H1 (cell line): ENCODE results near the gene ETFB. TPM values are rescaled to one million over a fixed set of nuclear protein-coding genes. Genes with fewer than 3 reads are reported as not detected.
A peak's percentile ranks its signal among the peaks of the same experiment; 100 is the strongest.

ENCODE experiments used
- ASH2L ChIP-seq: fragments of 200-600, 300-600 bp; sonication (generic); IDR thresholded peaks from one replicate; pipeline ENCODE4 v1.7.1; 2017; ENCODE audit warnings: low read length
- BACH1 ChIP-seq: IDR thresholded peaks from 2 replicates; pipeline ENCODE4 v1.6.1; 2012; ENCODE audit warnings: low read length, improper control_type of control experiment
- CBX5 ChIP-seq: fragments of 300-800, 300-1000 bp; sonication (generic); IDR thresholded peaks from 2 replicates; pipeline ENCODE4 v1.7.1; 2016; ENCODE audit warnings: antibody characterized with exemption, low read length, low read depth
- CHD2 ChIP-seq: IDR thresholded peaks from 2 replicates; pipeline ENCODE4 v1.6.1; 2012; ENCODE audit warnings: low read length, improper control_type of control experiment
- CREB1 ChIP-seq: IDR thresholded peaks from 2 replicates; pipeline ENCODE4 v1.6.1; 2012; ENCODE audit warnings: inconsistent platforms
- E2F6 ChIP-seq: IDR thresholded peaks from 2 replicates; pipeline ENCODE4 v1.6.1; 2012; ENCODE audit warnings: inconsistent platforms
- EGR1 ChIP-seq: IDR thresholded peaks from 2 replicates; pipeline ENCODE4 v1.6.1; 2011; ENCODE audit warnings: low read depth, low read length, borderline replicate concordance
- EP300 ChIP-seq, 2 experiments: IDR thresholded peaks; 1 replicate in 1 of 2; 2 replicates in 1 of 2; pipeline ENCODE4 v1.6.1; 2011 to 2012; ENCODE audit warnings: low read depth in 2 of 2, low read length in 2 of 2, mild to moderate bottlenecking in 2 of 2, borderline replicate concordance in 1 of 2, inconsistent platforms in 1 of 2, moderate library complexity in 1 of 2
- HDAC2 ChIP-seq, 2 experiments: fragments of 300-600 bp in 1 of 2; sonication (generic) in 1 of 2; IDR thresholded peaks; 2 replicates each; pipeline ENCODE4 v1.6.1; 2011 to 2012; ENCODE audit warnings: low read depth in 2 of 2, low read length in 2 of 2, mild to moderate bottlenecking in 2 of 2, moderate library complexity in 2 of 2, borderline replicate concordance in 1 of 2, inconsistent platforms in 1 of 2
- HDAC6 ChIP-seq: IDR thresholded peaks from one replicate; pipeline ENCODE4 v1.7.1; 2012; ENCODE audit warnings: low read depth, mild to moderate bottlenecking, inconsistent platforms, low read length, moderate library complexity
- JUND ChIP-seq: IDR thresholded peaks from 2 replicates; pipeline ENCODE4 v1.6.1; 2011; ENCODE audit warnings: mild to moderate bottlenecking, improper control_type of control experiment, low read length
- PHF8 ChIP-seq: fragments of 200-600 bp; sonication (generic); conservative IDR thresholded peaks from 2 replicates; pipeline ENCODE4 v1.7.1; 2012; ENCODE audit warnings: low read depth, mild to moderate bottlenecking, inconsistent platforms, low read length, moderate library complexity
- POU5F1 ChIP-seq: IDR thresholded peaks from 2 replicates; pipeline ENCODE4 v1.6.1; 2011; ENCODE audit warnings: low read depth, mild to moderate bottlenecking, low read length, moderate library complexity
- RAD21 ChIP-seq, 2 experiments: IDR thresholded peaks in 1 of 2; conservative IDR thresholded peaks in 1 of 2; 2 replicates each; pipeline ENCODE4 v1.6.1; 2011; ENCODE audit warnings: low read depth in 2 of 2, low read length in 2 of 2, improper control_type of control experiment in 1 of 2, inconsistent platforms in 1 of 2, mild to moderate bottlenecking in 1 of 2, moderate library complexity in 1 of 2
- SAP30 ChIP-seq: fragments of 300-600 bp; sonication (generic); IDR thresholded peaks from 2 replicates; pipeline ENCODE4 v1.7.1; 2012; ENCODE audit warnings: low read length, moderate library complexity, mild to moderate bottlenecking, inconsistent platforms; ENCODE audit not compliant: insufficient read depth, insufficient replicate concordance
- SIRT6 ChIP-seq: IDR thresholded peaks from one replicate; pipeline ENCODE4 v1.7.1; 2012; ENCODE audit warnings: low read length, inconsistent platforms
- TEAD4 ChIP-seq: IDR thresholded peaks from 2 replicates; pipeline ENCODE4 v1.6.1; 2012; ENCODE audit warnings: low read depth, low read length, inconsistent platforms, mixed read lengths
- USF2 ChIP-seq: IDR thresholded peaks from 2 replicates; pipeline ENCODE4 v1.6.1; 2011; ENCODE audit warnings: low read length, improper control_type of control experiment
- YY1 ChIP-seq: IDR thresholded peaks from 2 replicates; pipeline ENCODE4 v1.6.1; 2011; ENCODE audit warnings: low read depth, mild to moderate bottlenecking, low read length
- polyA plus RNA-seq, 7 experiments: library from polyadenylated mRNA; depleted of rRNA in 3 of 7; stranded (reverse) in 5 of 7; unstranded in 2 of 7; fragments of >200 nt in 5 of 7; fragments of 200-250 nt in 2 of 7; gene quantifications; 1 replicate in 5 of 7; 2 replicates in 1 of 7; 4 replicates in 1 of 7; pipeline versions ENCODE4 v1.2.1 to v1.2.3, GENCODE V29; 2011 to 2013; ENCODE audit warnings: missing spikeins in 2 of 7, mixed read lengths in 2 of 7
- total RNA-seq: library from RNA; stranded (reverse); fragmentation: NEBNext Ultra II Directional; extraction: Animal tissue kit (Norgen Biotek cat#: 25700); gene quantifications from 2 replicates; pipeline ENCODE4 v1.2.1, GENCODE V29; 2021
- TF ChIP-seq, protein P1 (sequence below): IDR thresholded peaks from 2 replicates; pipeline ENCODE4 v1.6.1; 2012; ENCODE audit warnings: low read length, inconsistent platforms

ETFB gene
- total and polyA plus RNA-seq, 2 of the 8 experiments (the other 6 are each of a cell fraction or from before 2014, with no cell fraction given): 40.0 to 66.5 TPM

GRCh38 chr19:51366389-51367254 lies 434 bp upstream of the ETFB start (continued):
- TF ChIP-seq HDAC6 (no peak), PHF8 (no peak), EGR1 (no peak), CBX5 (no peak), HDAC2 (IDR thresholded peaks at IDR 0.05; ENCODE audit: borderline replicate concordance in 1 of 2, low read depth in 2 of 2, low read length in 2 of 2) (no peak; a peak in 1 of 4 replicates), E2F6 (no peak), ASH2L (no peak), CHD2 (no peak), RAD21 (IDR thresholded peaks at IDR 0.05 in 1 of 2, conservative IDR thresholded peaks at IDR 0.05 in 1 of 2; ENCODE audit: low read depth in 2 of 2, low read length in 2 of 2) (no peak), CREB1 (no peak), USF2 (no peak), TEAD4 (no peak), YY1 (no peak), SAP30 (peak; percentile 45), JUND (no peak), SIRT6 (no peak), POU5F1 (no peak), BACH1 (peak; percentile 34; the same call in 1 of the 2 replicates), EP300 (IDR thresholded peaks at IDR 0.05; ENCODE audit: borderline replicate concordance in 1 of 2, low read depth in 2 of 2, low read length in 2 of 2) (no peak)
- TF ChIP-seq, protein P1, sequence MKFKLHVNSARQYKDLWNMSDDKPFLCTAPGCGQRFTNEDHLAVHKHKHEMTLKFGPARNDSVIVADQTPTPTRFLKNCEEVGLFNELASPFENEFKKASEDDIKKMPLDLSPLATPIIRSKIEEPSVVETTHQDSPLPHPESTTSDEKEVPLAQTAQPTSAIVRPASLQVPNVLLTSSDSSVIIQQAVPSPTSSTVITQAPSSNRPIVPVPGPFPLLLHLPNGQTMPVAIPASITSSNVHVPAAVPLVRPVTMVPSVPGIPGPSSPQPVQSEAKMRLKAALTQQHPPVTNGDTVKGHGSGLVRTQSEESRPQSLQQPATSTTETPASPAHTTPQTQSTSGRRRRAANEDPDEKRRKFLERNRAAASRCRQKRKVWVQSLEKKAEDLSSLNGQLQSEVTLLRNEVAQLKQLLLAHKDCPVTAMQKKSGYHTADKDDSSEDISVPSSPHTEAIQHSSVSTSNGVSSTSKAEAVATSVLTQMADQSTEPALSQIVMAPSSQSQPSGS: no peak
